ENCODE results near the gene TEAD2.
A peak's percentile ranks its signal among the peaks of the same experiment; 100 is the strongest.

Gene TEAD2

DNA sequence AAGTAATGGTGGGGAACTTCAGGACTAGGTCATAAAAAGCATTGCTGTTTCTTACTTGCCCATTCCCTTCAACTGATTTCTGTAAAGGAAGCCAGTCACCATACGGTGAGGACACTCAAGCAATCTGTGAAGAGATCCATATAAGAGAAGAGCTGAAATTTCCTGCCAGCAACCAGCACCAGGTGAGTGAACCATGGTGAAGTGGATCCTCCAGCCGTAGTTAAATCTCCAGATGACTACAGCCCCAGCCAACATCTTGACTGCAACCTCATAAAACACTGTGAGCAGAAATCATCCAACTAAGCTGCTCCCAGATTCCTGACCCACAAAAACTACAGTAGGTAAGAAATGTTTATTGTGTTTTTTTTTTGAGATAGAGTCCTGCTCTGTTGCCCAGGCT is 33.5 kb downstream of the TEAD2 start:
- TF ChIP-seq CSDC2 (CRISPR knock-in tag; IDR thresholded peaks at IDR 0.05) (no peak), ESRRG (CRISPR knock-in tag; IDR thresholded peaks at IDR 0.05) (no peak), ZFP30 (CRISPR knock-in tag; IDR thresholded peaks at IDR 0.05) (no peak), GLIS3 (CRISPR knock-in tag; IDR thresholded peaks at IDR 0.05) (no peak), ZNF8 (CRISPR knock-in tag; IDR thresholded peaks at IDR 0.05) (no peak)
- TF ChIP-seq, protein P1, sequence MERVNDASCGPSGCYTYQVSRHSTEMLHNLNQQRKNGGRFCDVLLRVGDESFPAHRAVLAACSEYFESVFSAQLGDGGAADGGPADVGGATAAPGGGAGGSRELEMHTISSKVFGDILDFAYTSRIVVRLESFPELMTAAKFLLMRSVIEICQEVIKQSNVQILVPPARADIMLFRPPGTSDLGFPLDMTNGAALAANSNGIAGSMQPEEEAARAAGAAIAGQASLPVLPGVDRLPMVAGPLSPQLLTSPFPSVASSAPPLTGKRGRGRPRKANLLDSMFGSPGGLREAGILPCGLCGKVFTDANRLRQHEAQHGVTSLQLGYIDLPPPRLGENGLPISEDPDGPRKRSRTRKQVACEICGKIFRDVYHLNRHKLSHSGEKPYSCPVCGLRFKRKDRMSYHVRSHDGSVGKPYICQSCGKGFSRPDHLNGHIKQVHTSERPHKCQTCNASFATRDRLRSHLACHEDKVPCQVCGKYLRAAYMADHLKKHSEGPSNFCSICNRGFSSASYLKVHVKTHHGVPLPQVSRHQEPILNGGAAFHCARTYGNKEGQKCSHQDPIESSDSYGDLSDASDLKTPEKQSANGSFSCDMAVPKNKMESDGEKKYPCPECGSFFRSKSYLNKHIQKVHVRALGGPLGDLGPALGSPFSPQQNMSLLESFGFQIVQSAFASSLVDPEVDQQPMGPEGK (CRISPR knock-in tag; IDR thresholded peaks at IDR 0.05; ENCODE audit: borderline replicate concordance): no peak
- TF ChIP-seq, protein P2, sequence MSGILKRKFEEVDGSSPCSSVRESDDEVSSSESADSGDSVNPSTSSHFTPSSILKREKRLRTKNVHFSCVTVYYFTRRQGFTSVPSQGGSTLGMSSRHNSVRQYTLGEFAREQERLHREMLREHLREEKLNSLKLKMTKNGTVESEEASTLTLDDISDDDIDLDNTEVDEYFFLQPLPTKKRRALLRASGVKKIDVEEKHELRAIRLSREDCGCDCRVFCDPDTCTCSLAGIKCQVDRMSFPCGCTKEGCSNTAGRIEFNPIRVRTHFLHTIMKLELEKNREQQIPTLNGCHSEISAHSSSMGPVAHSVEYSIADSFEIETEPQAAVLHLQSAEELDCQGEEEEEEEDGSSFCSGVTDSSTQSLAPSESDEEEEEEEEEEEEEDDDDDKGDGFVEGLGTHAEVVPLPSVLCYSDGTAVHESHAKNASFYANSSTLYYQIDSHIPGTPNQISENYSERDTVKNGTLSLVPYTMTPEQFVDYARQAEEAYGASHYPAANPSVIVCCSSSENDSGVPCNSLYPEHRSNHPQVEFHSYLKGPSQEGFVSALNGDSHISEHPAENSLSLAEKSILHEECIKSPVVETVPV (CRISPR knock-in tag; IDR thresholded peaks at IDR 0.05): no peak
- ATAC-seq: no peak

DNA sequence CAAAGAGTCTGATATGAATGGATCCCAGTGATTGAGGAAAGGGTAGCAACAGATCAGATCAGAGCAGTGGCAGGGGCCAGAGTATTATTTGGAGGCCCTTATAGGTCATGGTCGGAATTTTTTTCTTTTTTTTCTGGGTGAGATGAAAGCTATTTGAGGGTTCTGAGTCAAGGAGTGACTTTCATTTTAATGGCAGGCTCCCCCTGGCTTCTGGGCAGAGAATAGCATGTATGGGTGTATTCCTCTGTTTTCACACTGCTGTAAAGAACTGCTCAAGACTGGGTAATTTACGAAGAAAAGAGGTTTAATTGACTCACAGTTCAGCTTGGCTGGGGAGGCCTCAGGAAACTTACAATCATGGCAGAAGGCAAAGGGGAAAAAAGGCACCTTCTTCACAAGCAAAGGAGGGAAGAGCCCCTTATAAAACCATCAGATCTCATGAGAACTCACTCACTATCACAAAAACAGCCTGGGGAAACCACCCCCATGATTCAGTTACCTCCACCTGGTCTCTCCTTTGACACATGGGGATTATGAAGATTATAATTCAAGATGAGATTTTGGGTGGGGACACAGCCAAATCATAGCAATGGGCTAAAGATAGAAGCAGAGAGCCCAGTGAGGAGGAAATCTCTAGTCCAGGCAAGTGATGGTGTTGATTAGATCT is 34.2 kb downstream of the TEAD2 start:
- TF ChIP-seq TCF4 (CRISPR knock-in tag; IDR thresholded peaks at IDR 0.05; ENCODE audit: borderline replicate concordance) (no peak), SNAI2 (CRISPR knock-in tag; IDR thresholded peaks at IDR 0.05) (no peak), ZNF565 (CRISPR knock-in tag; conservative IDR thresholded peaks at IDR 0.05; ENCODE audit: low read depth) (no peak), ZFP3 (CRISPR knock-in tag; IDR thresholded peaks at IDR 0.05) (no peak), ISL1 (CRISPR knock-in tag; IDR thresholded peaks at IDR 0.05) (no peak), ZFP30 (CRISPR knock-in tag; IDR thresholded peaks at IDR 0.05) (no peak), RARB (CRISPR knock-in tag; IDR thresholded peaks at IDR 0.05) (no peak), OSR1 (CRISPR knock-in tag; IDR thresholded peaks at IDR 0.05) (no peak), CSDC2 (CRISPR knock-in tag; IDR thresholded peaks at IDR 0.05) (no peak), TOX (CRISPR knock-in tag; IDR thresholded peaks at IDR 0.05; ENCODE audit: borderline replicate concordance) (no peak), ARNTL (CRISPR knock-in tag; IDR thresholded peaks at IDR 0.05; ENCODE audit: borderline replicate concordance, low read depth) (no peak), ZC3H10 (CRISPR knock-in tag; IDR thresholded peaks at IDR 0.05) (no peak), ZNF70 (CRISPR knock-in tag; IDR thresholded peaks at IDR 0.05) (no peak), PPARA (CRISPR knock-in tag; IDR thresholded peaks at IDR 0.05; ENCODE audit: borderline replicate concordance) (no peak)
- TF ChIP-seq, protein P3, sequence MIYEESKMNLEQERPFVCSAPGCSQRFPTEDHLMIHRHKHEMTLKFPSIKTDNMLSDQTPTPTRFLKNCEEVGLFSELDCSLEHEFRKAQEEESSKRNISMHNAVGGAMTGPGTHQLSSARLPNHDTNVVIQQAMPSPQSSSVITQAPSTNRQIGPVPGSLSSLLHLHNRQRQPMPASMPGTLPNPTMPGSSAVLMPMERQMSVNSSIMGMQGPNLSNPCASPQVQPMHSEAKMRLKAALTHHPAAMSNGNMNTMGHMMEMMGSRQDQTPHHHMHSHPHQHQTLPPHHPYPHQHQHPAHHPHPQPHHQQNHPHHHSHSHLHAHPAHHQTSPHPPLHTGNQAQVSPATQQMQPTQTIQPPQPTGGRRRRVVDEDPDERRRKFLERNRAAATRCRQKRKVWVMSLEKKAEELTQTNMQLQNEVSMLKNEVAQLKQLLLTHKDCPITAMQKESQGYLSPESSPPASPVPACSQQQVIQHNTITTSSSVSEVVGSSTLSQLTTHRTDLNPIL (CRISPR knock-in tag; IDR thresholded peaks at IDR 0.05; ENCODE audit: low read depth): no peak
- TF ChIP-seq, protein P4, sequence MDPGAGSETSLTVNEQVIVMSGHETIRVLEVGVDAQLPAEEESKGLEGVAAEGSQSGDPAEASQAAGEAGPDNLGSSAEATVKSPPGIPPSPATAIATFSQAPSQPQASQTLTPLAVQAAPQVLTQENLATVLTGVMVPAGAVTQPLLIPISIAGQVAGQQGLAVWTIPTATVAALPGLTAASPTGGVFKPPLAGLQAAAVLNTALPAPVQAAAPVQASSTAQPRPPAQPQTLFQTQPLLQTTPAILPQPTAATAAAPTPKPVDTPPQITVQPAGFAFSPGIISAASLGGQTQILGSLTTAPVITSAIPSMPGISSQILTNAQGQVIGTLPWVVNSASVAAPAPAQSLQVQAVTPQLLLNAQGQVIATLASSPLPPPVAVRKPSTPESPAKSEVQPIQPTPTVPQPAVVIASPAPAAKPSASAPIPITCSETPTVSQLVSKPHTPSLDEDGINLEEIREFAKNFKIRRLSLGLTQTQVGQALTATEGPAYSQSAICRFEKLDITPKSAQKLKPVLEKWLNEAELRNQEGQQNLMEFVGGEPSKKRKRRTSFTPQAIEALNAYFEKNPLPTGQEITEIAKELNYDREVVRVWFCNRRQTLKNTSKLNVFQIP (CRISPR knock-in tag; IDR thresholded peaks at IDR 0.05; ENCODE audit: borderline replicate concordance, low read depth): no peak
- TF ChIP-seq, protein P5, sequence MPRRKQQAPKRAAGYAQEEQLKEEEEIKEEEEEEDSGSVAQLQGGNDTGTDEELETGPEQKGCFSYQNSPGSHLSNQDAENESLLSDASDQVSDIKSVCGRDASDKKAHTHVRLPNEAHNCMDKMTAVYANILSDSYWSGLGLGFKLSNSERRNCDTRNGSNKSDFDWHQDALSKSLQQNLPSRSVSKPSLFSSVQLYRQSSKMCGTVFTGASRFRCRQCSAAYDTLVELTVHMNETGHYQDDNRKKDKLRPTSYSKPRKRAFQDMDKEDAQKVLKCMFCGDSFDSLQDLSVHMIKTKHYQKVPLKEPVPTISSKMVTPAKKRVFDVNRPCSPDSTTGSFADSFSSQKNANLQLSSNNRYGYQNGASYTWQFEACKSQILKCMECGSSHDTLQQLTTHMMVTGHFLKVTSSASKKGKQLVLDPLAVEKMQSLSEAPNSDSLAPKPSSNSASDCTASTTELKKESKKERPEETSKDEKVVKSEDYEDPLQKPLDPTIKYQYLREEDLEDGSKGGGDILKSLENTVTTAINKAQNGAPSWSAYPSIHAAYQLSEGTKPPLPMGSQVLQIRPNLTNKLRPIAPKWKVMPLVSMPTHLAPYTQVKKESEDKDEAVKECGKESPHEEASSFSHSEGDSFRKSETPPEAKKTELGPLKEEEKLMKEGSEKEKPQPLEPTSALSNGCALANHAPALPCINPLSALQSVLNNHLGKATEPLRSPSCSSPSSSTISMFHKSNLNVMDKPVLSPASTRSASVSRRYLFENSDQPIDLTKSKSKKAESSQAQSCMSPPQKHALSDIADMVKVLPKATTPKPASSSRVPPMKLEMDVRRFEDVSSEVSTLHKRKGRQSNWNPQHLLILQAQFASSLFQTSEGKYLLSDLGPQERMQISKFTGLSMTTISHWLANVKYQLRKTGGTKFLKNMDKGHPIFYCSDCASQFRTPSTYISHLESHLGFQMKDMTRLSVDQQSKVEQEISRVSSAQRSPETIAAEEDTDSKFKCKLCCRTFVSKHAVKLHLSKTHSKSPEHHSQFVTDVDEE (CRISPR knock-in tag; IDR thresholded peaks at IDR 0.05): no peak
- ATAC-seq: peak; percentile 52
